Glutamatergic neuron (in vitro differentiated cells): ENCODE results near the gene MARCHF5. TPM values are rescaled to one million over a fixed set of nuclear protein-coding genes. Genes with fewer than 3 reads are reported as not detected.
"Not testable (repeated sequence)": the region's sequence is repeated elsewhere in the genome, so short reads cannot be mapped to it uniquely, and the experiment has no call there.

ENCODE experiments used
- DNase-seq: peaks from one replicate; pipeline ENCODE4 v3.0.0; 2022
- H3K27ac Mint-ChIP-seq: one replicate; pipeline ENCODE4 v1.8.0; 2020; ENCODE audit warnings: mild to moderate bottlenecking, mixed read lengths, inconsistent platforms; ENCODE audit not compliant: unreplicated experiment
- H3K27me3 Mint-ChIP-seq: one replicate; pipeline ENCODE4 v1.8.0; 2020; ENCODE audit warnings: mild to moderate bottlenecking, moderate library complexity, mixed read lengths, inconsistent platforms; ENCODE audit not compliant: unreplicated experiment
- H3K36me3 Mint-ChIP-seq: one replicate; pipeline ENCODE4 v1.8.0; 2020; ENCODE audit warnings: mild to moderate bottlenecking, mixed read lengths, inconsistent platforms; ENCODE audit not compliant: unreplicated experiment
- H3K4me1 Mint-ChIP-seq: one replicate; pipeline ENCODE4 v1.8.0; 2020; ENCODE audit warnings: mild to moderate bottlenecking, low read depth, mixed read lengths, inconsistent platforms; ENCODE audit not compliant: unreplicated experiment
- H3K4me3 Mint-ChIP-seq: one replicate; pipeline ENCODE4 v1.8.0; 2020; ENCODE audit warnings: mild to moderate bottlenecking, mixed read lengths, inconsistent platforms; ENCODE audit not compliant: unreplicated experiment
- H3K9me3 Mint-ChIP-seq: one replicate; pipeline ENCODE4 v1.8.0; 2020; ENCODE audit warnings: mild to moderate bottlenecking, moderate library complexity, mixed read lengths, inconsistent platforms; ENCODE audit not compliant: unreplicated experiment
- CTCF ChIP-seq: fragments of 200-600 bp; sonication (generic); IDR thresholded peaks from one replicate; pipeline ENCODE4 v1.5.0; 2021; ENCODE audit not compliant: partially characterized antibody, unreplicated experiment
- total RNA-seq: library from RNA; stranded (reverse); fragmentation: NEBNext Ultra II Directional; extraction: Animal tissue kit (Norgen Biotek cat#: 25700); gene quantifications from one replicate; pipeline ENCODE4 v1.2.1, GENCODE V29; 2021; ENCODE audit not compliant: unreplicated experiment

Gene MARCHF5
- total RNA-seq, 1 donor from 2014 or later: 68.5 TPM

- Mint-ChIP-seq H3K27ac (no peak overlapping the region), H3K9me3 (no peaks in the 10 kb centered on the region), H3K27me3 (no peaks in the 10 kb centered on the region), H3K36me3 (peaks cover 17% of the 10 kb centered on the region), H3K4me1 (peaks cover 2% of the 10 kb centered on the region), H3K4me3 (no peak overlapping the region)
- DNase-seq: no peak
- no peak for TF ChIP-seq CTCF
These were observed 32.1 kb downstream of the MARCHF5 start for GRCh38 chr10:92323079-92323478.

- Mint-ChIP-seq H3K36me3 (peaks cover 7% of the 10 kb centered on the region), H3K27ac (no peak overlapping the region), H3K4me3 (no peak overlapping the region), H3K27me3 (no peaks in the 10 kb centered on the region), H3K9me3 (no peaks in the 10 kb centered on the region), H3K4me1 (peaks cover 2% of the 10 kb centered on the region)
- TF ChIP-seq CTCF: no peak
- DNase-seq: no peak
These were observed 36.8 kb downstream of the MARCHF5 start for GRCh38 chr10:92327445-92328433.

GRCh38 chr10:92328993-92329392 lies 38.0 kb downstream of the MARCHF5 start:
- no peaks in the 10 kb centered on the region for H3K9me3 Mint-ChIP-seq
- no peak overlapping the region for H3K4me3 Mint-ChIP-seq
- H3K27me3 Mint-ChIP-seq: no peaks in the 10 kb centered on the region
- no peaks in the 10 kb centered on the region for H3K36me3 Mint-ChIP-seq
- no peak overlapping the region for H3K27ac Mint-ChIP-seq
- H3K4me1 Mint-ChIP-seq: no peaks in the 10 kb centered on the region
- no peak for TF ChIP-seq CTCF
- DNase-seq: no peak

GRCh38 chr10:92329927-92330326 lies 39.0 kb downstream of the MARCHF5 start:
- not testable (repeated sequence) for H3K36me3 Mint-ChIP-seq, H3K9me3 Mint-ChIP-seq, H3K4me3 Mint-ChIP-seq, H3K4me1 Mint-ChIP-seq, DNase-seq, H3K27ac Mint-ChIP-seq, H3K27me3 Mint-ChIP-seq

GRCh38 chr10:92342796-92343195 lies 51.8 kb downstream of the MARCHF5 start:
- no peak for DNase-seq
- Mint-ChIP-seq H3K27me3 (no peaks in the 10 kb centered on the region), H3K27ac (no peak overlapping the region), H3K9me3 (no peaks in the 10 kb centered on the region), H3K4me3 (no peak overlapping the region), H3K4me1 (peaks cover 5% of the 10 kb centered on the region), H3K36me3 (no peaks in the 10 kb centered on the region)
- TF ChIP-seq CTCF: no peak

GRCh38 chr10:92345575-92345974 lies 54.6 kb downstream of the MARCHF5 start:
- DNase-seq, H3K4me3 Mint-ChIP-seq, H3K4me1 Mint-ChIP-seq, H3K36me3 Mint-ChIP-seq, H3K27me3 Mint-ChIP-seq, H3K27ac Mint-ChIP-seq, H3K9me3 Mint-ChIP-seq: not testable (repeated sequence)

- not testable (repeated sequence) for H3K27ac Mint-ChIP-seq, DNase-seq, H3K27me3 Mint-ChIP-seq, H3K4me3 Mint-ChIP-seq, H3K4me1 Mint-ChIP-seq, H3K9me3 Mint-ChIP-seq, H3K36me3 Mint-ChIP-seq
These were observed 56.2 kb downstream of the MARCHF5 start for GRCh38 chr10:92347035-92347676.
